Spleen (tissue), 11 donors: ENCODE measurements around the gene NOXRED1. TPM values are rescaled to one million over a fixed set of nuclear protein-coding genes. Genes with fewer than 3 reads are reported as not detected.

ENCODE experiments used
- DNase-seq: peaks from one replicate; pipeline ENCODE4 v3.0.0-alpha.2; 2020
- H3K27ac ChIP-seq, 8 donors: fragments of 200-600 bp; sonication (generic) in 7 of 8; 1 replicate in 4 of 8; 2 replicates in 4 of 8; pipeline versions ENCODE4 v1.5.0 to v1.8.0; 2016 to 2021; ENCODE audit warnings: inconsistent platforms in 4 of 8, mild to moderate bottlenecking in 4 of 8, moderate library complexity in 1 of 8
- H3K27me3 ChIP-seq, 7 donors: fragments of 200-600 bp; sonication (generic) in 6 of 7; replicated peaks in 1 of 7; 1 replicate in 4 of 7; 2 replicates in 3 of 7; pipeline versions ENCODE4 v1.5.0 to v1.8.0; 2016 to 2021; ENCODE audit warnings: inconsistent platforms in 3 of 7, mild to moderate bottlenecking in 1 of 7
- H3K36me3 ChIP-seq, 6 donors: fragments of 200-600 bp; sonication (generic) in 5 of 6; 1 replicate in 4 of 6; 2 replicates in 2 of 6; pipeline versions ENCODE4 v1.5.0 to v1.8.0; 2016 to 2021; ENCODE audit warnings: inconsistent platforms in 2 of 6
- H3K4me1 ChIP-seq, 6 donors: fragments of 200-600 bp; sonication (generic) in 5 of 6; 1 replicate in 3 of 6; 2 replicates in 3 of 6; pipeline versions ENCODE4 v1.5.0 to v1.8.0; 2016 to 2021; ENCODE audit warnings: inconsistent platforms in 3 of 6
- H3K4me3 ChIP-seq, 8 donors: fragments of 200-600 bp; sonication (generic) in 7 of 8; 1 replicate in 4 of 8; 2 replicates in 4 of 8; pipeline versions ENCODE4 v1.5.0 to v1.8.0; 2016 to 2021; ENCODE audit warnings: inconsistent platforms in 4 of 8, mild to moderate bottlenecking in 4 of 8, moderate library complexity in 2 of 8
- H3K9me3 ChIP-seq, 8 donors: fragments of 200-600 bp; sonication (generic) in 7 of 8; 1 replicate in 4 of 8; 2 replicates in 4 of 8; pipeline versions ENCODE4 v1.5.0 to v1.8.0; 2016 to 2021; ENCODE audit warnings: inconsistent platforms in 4 of 8
- POLR2A ChIP-seq, 3 donors: fragments of 450-650 bp; IDR thresholded peaks; one replicate each; pipeline ENCODE4 v1.5.1; 2017; ENCODE audit warnings: antibody characterized with exemption in 3 of 3, mild to moderate bottlenecking in 1 of 3
- POLR2AphosphoS5 ChIP-seq, 3 donors: sonication (generic); formaldehyde crosslinking; IDR thresholded peaks; one replicate each; pipeline ENCODE4 v1.5.1; 2017; ENCODE audit warnings: antibody characterized with exemption in 3 of 3
- WGBS, 5 donors: extraction: QIAGEN DNeasy Blood & Tissue Kit in 3 of 5; methylation state at CpG; one replicate each; pipeline versions ENCODE4 v1.1.5 to v1.1.7; 2013 to 2018; 5-methylcytosine and 5-hydroxymethylcytosine counted together
- intact Hi-C: fragments of 100-400 bp; cut with DNase I; formaldehyde crosslinking; loops from one replicate; pipeline ENCODE4 v1.15.0; 2023; ENCODE audit warnings: low total_unique reads
- polyA plus RNA-seq, 3 donors: library from polyadenylated mRNA; stranded (reverse); fragments of 200-250 nt; gene quantifications; one replicate each; pipeline ENCODE4 v1.2.1, GENCODE V29; 2013
- small RNA-seq, 4 donors: library from RNA; depleted of rRNA; stranded (forward); fragments of <200 nt; gene quantifications; one replicate each; pipeline ENCODE3, GENCODE V24; 2016
- total RNA-seq, 7 donors: library from RNA; depleted of rRNA in 3 of 7; stranded (reverse); fragments of >200 nt in 3 of 7; fragmentation: NEBNext Ultra II Directional in 4 of 7; extraction: Animal tissue kit (Norgen Biotek cat#: 25700) in 4 of 7; gene quantifications; one replicate each; pipeline versions ENCODE4 v1.1.0 to v1.2.1, GENCODE V29; 2016 to 2021
- TF ChIP-seq, protein P1 (sequence below), 11 experiments: fragments of 200-600 bp in 7 of 11; fragments of 450-650 bp in 4 of 11; sonication (generic) in 4 of 11; IDR thresholded peaks in 8 of 11; conservative IDR thresholded peaks in 3 of 11; 1 replicate in 7 of 11; 2 replicates in 4 of 11; pipeline versions ENCODE4 v1.4.0 to v1.8.0; 2016 to 2021; ENCODE audit warnings: antibody characterized with exemption in 11 of 11, inconsistent platforms in 4 of 11, mild to moderate bottlenecking in 1 of 11
- donor health status: healthy with polysubstance abuse.
- donor health status: DM: no; HTN: no; CAD: no; lungs with moderate emphysema.
- donor health status: DM: no; HTN: no; CAD: no.
- donor health status: Bipolar disorder and iron deficiency.
- donor health status: healthy.
- donor health status: DM: no; HTN: no; CAD: no.
- donor health status: DM: yes; HTN: yes; CAD: no.

Gene NOXRED1
- total and polyA plus RNA-seq, 10 donors = 0.30 to 1.2 (median 0.69) TPM

DNA sequence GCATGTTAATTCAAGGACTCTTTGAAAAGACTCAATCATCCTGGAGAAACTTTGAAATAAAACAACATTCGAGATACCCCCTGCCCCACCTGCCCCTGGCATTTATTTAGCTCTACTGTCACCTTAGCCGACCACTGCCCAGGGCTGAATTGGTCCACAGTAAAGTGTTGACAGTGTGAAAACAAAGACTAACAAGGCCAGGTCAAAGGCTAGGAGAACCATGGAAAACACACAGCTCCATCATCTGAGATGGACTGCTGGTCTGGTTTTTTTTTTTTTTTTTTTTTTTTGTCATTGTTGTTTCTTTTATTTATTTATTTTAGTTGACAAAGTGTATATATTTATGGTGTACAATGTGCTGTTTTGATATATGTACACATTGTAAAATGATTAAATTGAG, 76.8 kb downstream of the NOXRED1 start:
- Histone ChIP-seq H3K36me3 (peaks cover 0 to 74% (median 43%) of the 10 kb centered on the region in 6 donors), H3K27me3 (no peaks in the 10 kb centered on the region), H3K27ac (no peak overlapping the region), H3K4me1 (peaks cover 0 to 19% (median 5%) of the 10 kb centered on the region in 6 donors), H3K9me3 (no peaks in the 10 kb centered on the region), H3K4me3 (no peak overlapping the region)
- TF ChIP-seq POLR2AphosphoS5 (IDR thresholded peaks at IDR 0.05) (no peak), POLR2A (IDR thresholded peaks at IDR 0.05) (no peak)
- TF ChIP-seq, protein P1, sequence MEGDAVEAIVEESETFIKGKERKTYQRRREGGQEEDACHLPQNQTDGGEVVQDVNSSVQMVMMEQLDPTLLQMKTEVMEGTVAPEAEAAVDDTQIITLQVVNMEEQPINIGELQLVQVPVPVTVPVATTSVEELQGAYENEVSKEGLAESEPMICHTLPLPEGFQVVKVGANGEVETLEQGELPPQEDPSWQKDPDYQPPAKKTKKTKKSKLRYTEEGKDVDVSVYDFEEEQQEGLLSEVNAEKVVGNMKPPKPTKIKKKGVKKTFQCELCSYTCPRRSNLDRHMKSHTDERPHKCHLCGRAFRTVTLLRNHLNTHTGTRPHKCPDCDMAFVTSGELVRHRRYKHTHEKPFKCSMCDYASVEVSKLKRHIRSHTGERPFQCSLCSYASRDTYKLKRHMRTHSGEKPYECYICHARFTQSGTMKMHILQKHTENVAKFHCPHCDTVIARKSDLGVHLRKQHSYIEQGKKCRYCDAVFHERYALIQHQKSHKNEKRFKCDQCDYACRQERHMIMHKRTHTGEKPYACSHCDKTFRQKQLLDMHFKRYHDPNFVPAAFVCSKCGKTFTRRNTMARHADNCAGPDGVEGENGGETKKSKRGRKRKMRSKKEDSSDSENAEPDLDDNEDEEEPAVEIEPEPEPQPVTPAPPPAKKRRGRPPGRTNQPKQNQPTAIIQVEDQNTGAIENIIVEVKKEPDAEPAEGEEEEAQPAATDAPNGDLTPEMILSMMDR (IDR thresholded peaks at IDR 0.05 in 8 of 11, conservative IDR thresholded peaks at IDR 0.05 in 3 of 11) = no peak
- 84 to 98% (median 91%) methylated on average over 2 of the region's 2 CpGs for WGBS, 5 donors
- intact Hi-C loops = no loop called here
- no peak for DNase-seq

DNA sequence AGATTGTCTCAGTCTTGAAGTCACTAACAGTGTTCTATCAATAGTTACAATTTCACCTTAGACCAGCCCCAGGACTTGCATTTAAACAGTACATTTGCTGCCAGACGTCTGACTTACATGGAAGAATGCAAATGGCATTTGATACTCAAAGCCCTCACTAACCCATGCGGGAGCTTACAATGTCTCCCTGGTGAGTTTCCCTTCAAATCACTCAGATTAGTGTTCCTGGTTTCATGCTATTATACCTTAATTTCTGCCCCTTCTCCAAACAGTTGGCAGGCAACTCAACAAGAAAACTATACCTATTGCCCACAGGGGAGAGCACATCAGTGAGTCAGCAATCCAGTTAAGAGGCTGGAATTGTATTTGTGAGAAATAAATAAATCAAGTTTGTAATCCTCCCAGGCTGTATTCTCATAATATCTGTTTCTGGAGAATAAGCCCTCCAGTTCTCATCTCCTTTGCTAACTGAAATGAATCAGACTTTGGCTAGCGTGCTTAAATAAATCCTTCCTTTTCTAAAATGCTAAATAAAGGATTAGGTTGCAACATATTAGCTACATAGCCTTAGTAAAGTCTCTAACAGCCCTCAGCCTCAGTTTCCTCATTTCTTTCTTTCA, 78.8 kb downstream of the NOXRED1 start:
- DNase-seq = no peak
- TF ChIP-seq POLR2A (IDR thresholded peaks at IDR 0.05) (no peak), POLR2AphosphoS5 (IDR thresholded peaks at IDR 0.05) (no peak)
- TF ChIP-seq, protein P1 (IDR thresholded peaks at IDR 0.05 in 8 of 11, conservative IDR thresholded peaks at IDR 0.05 in 3 of 11) = no peak
- no peaks in the 10 kb centered on the region for H3K27me3 ChIP-seq
- intact Hi-C loops = no loop called here
- no peak overlapping the region for H3K4me3 ChIP-seq
- H3K36me3 ChIP-seq = peaks cover 0 to 74% (median 50%) of the 10 kb centered on the region in 6 donors
- peaks cover 0 to 19% (median 5%) of the 10 kb centered on the region in 6 donors for H3K4me1 ChIP-seq
- no peak overlapping the region for H3K27ac ChIP-seq
- H3K9me3 ChIP-seq = no peaks in the 10 kb centered on the region
- WGBS, 5 donors = 88 to 92% (median 90%) methylated on average over 3 of the region's 3 CpGs

Small RNA genes within 50 kb of the gene (small RNA-seq; reads per million reads assigned to genes)
- 0 reads per million in 4 donors for gene RF00404

Other genes with a start within 250 kb of the NOXRED1 start
- 10 to 100 TPM in 2 of 7 donors, 1 to 10 TPM in 5; 2.8 to 13.4 (median 8.7) TPM for gene TMEM63C, start 241.7 kb downstream of the NOXRED1 start, total RNA-seq
- 1 to 10 TPM in 1 of 3 donors, under 1 TPM in 2; 0.20 to 2.4 (median 0.24) TPM for gene TMEM63C, start 241.7 kb downstream of the NOXRED1 start, polyA plus RNA-seq
- not detected for gene NGB, start 152.3 kb downstream of the NOXRED1 start, total RNA-seq
- gene NGB, start 152.3 kb downstream of the NOXRED1 start, polyA plus RNA-seq = not detected
- gene POMT2, start 102.6 kb downstream of the NOXRED1 start, total RNA-seq = 10 to 100 TPM; 10.1 to 23.6 (median 18.8) TPM
- gene POMT2, start 102.6 kb downstream of the NOXRED1 start, polyA plus RNA-seq = 10 to 100 TPM in 2 of 3 donors, 1 to 10 TPM in 1; 5.4 to 16.8 (median 16.4) TPM
- 10 to 100 TPM in 6 of 7 donors, 1 to 10 TPM in 1; 7.8 to 21.7 (median 14.8) TPM for gene GSTZ1, start 102.5 kb downstream of the NOXRED1 start, total RNA-seq
- 10 to 100 TPM; 15.9 to 29.1 (median 19.3) TPM for gene GSTZ1, start 102.5 kb downstream of the NOXRED1 start, polyA plus RNA-seq
- 10 to 100 TPM; 18.8 to 32.3 (median 22.4) TPM for gene TMED8, start 46.4 kb downstream of the NOXRED1 start, total RNA-seq
- gene TMED8, start 46.4 kb downstream of the NOXRED1 start, polyA plus RNA-seq = 10 to 100 TPM in 1 of 3 donors, 1 to 10 TPM in 2; 8.1 to 10.8 (median 8.3) TPM
- 1 to 10 TPM in 2 of 7 donors, under 1 TPM in 5; 0.32 to 1.7 (median 0.79) TPM for gene SAMD15, start 46.1 kb downstream of the NOXRED1 start, total RNA-seq
- under 1 TPM in 2 of 3 donors, not detected in 1; 0.15 to 0.22 TPM for gene SAMD15, start 46.1 kb downstream of the NOXRED1 start, polyA plus RNA-seq
- gene VIPAS39, start 34.1 kb upstream of the NOXRED1 start, total RNA-seq = 10 to 100 TPM; 13.4 to 24.3 (median 18.5) TPM
- gene VIPAS39, start 34.1 kb upstream of the NOXRED1 start, polyA plus RNA-seq = 10 to 100 TPM in 1 of 3 donors, 1 to 10 TPM in 2; 9.8 to 10.8 (median 9.8) TPM
- gene AHSA1, start 34.6 kb upstream of the NOXRED1 start, total RNA-seq = 100 to 1,000 TPM in 1 of 7 donors, 10 to 100 TPM in 6; 55.2 to 126 (median 95.0) TPM
- gene AHSA1, start 34.6 kb upstream of the NOXRED1 start, polyA plus RNA-seq = 10 to 100 TPM; 41.5 to 81.0 (median 73.6) TPM
- gene ISM2, start 75.3 kb upstream of the NOXRED1 start, total RNA-seq = under 1 TPM in 5 of 7 donors, not detected in 2; 0.13 to 0.56 (median 0.43) TPM
- gene ISM2, start 75.3 kb upstream of the NOXRED1 start, polyA plus RNA-seq = not detected
- 100 to 1,000 TPM in 1 of 7 donors, 10 to 100 TPM in 6; 62.0 to 103 (median 79.7) TPM for gene SPTLC2, start 193.1 kb upstream of the NOXRED1 start, total RNA-seq
- 10 to 100 TPM in 1 of 3 donors, 1 to 10 TPM in 2; 7.0 to 10.9 (median 7.3) TPM for gene SPTLC2, start 193.1 kb upstream of the NOXRED1 start, polyA plus RNA-seq